Heart left ventricle (tissue), 16 donors: ENCODE data around the gene CALCR. TPM values are rescaled to one million over a fixed set of nuclear protein-coding genes. Genes with fewer than 3 reads are reported as not detected.
"Not testable (repeated sequence)": the region's sequence is repeated elsewhere in the genome, so short reads cannot be mapped to it uniquely, and the experiment has no call there.

ENCODE experiments used
- ATAC-seq, 4 donors: fragments of 200-7000 bp; cut with Tn5 transposase; one replicate each; pipeline ENCODE4 v1.9.1; 2020 to 2022; ENCODE audit warnings: moderate library complexity in 4 of 4, mild to moderate bottlenecking in 3 of 4, moderate number of reproducible peaks in 1 of 4
- DNase-seq, 5 donors: peaks; one replicate each; pipeline ENCODE4 v3.0.0-alpha.2; 2020
- H3K27ac ChIP-seq, 12 donors: fragments of 200-600 bp; sonication (generic) in 4 of 12; one replicate each; pipeline versions ENCODE4 v1.5.0 to v1.8.0; 2016 to 2022; ENCODE audit warnings: mild to moderate bottlenecking in 2 of 12
- H3K27me3 ChIP-seq, 9 donors: fragments of 200-600 bp; sonication (generic) in 2 of 9; one replicate each; pipeline versions ENCODE4 v1.5.1 to v1.8.0; 2016 to 2022; ENCODE audit warnings: mild to moderate bottlenecking in 3 of 9
- H3K36me3 ChIP-seq, 9 donors: fragments of 200-600 bp; sonication (generic) in 2 of 9; one replicate each; pipeline versions ENCODE4 v1.5.0 to v1.8.0; 2018 to 2022; ENCODE audit warnings: mild to moderate bottlenecking in 2 of 9
- H3K4me1 ChIP-seq, 12 donors: fragments of 200-600 bp; sonication (generic) in 4 of 12; one replicate each; pipeline versions ENCODE4 v1.5.0 to v1.8.0; 2016 to 2022; ENCODE audit warnings: mild to moderate bottlenecking in 3 of 12
- H3K4me3 ChIP-seq, 12 donors: fragments of 200-600 bp; sonication (generic) in 4 of 12; one replicate each; pipeline versions ENCODE4 v1.5.0 to v1.8.0; 2017 to 2022; ENCODE audit warnings: mild to moderate bottlenecking in 9 of 12, moderate library complexity in 4 of 12
- H3K9me3 ChIP-seq, 12 donors: fragments of 200-600 bp; sonication (generic) in 4 of 12; one replicate each; pipeline versions ENCODE4 v1.5.0 to v1.8.0; 2016 to 2022; ENCODE audit warnings: mild to moderate bottlenecking in 1 of 12
- POLR2A ChIP-seq, 2 donors: fragments of 450-650 bp; IDR thresholded peaks; one replicate each; pipeline ENCODE4 v1.6.1; 2017; ENCODE audit warnings: antibody characterized with exemption in 2 of 2, mild to moderate bottlenecking in 2 of 2, moderate library complexity in 2 of 2
- WGBS, 4 donors: extraction: QIAGEN DNeasy Blood & Tissue Kit in 2 of 4; methylation state at CpG; one replicate each; pipeline versions ENCODE4 v1.1.5 to v1.1.7; 2013 to 2018; 5-methylcytosine and 5-hydroxymethylcytosine counted together
- intact Hi-C, 10 donors: fragments of 100-400 bp; cut with DNase I; formaldehyde crosslinking; loops; one replicate each; pipeline versions ENCODE4 v1.11.1 to v1.14.2; 2022
- polyA plus RNA-seq, 2 donors: library from polyadenylated mRNA; stranded (reverse); fragments of 200-250 nt; gene quantifications; one replicate each; pipeline ENCODE4 v1.2.3, GENCODE V29; 2013
- total RNA-seq, 9 donors: library from RNA; depleted of rRNA in 2 of 9; stranded (reverse); fragments of >200 nt in 2 of 9; fragmentation: NEBNext Ultra II Directional in 3 of 9; extraction: Animal tissue kit (Norgen Biotek cat#: 25700) in 3 of 9; gene quantifications; one replicate each; pipeline versions ENCODE4 v1.1.0 to v1.2.4, GENCODE V29; 2016 to 2023
- TF ChIP-seq, protein P1 (sequence below), 12 donors: fragments of 200-600 bp; sonication (generic) in 4 of 12; IDR thresholded peaks; one replicate each; pipeline versions ENCODE4 v1.5.0 to v1.8.0; 2018 to 2022; ENCODE audit warnings: antibody characterized with exemption in 12 of 12, mild to moderate bottlenecking in 5 of 12
- donor health status: ischemic (EF 13 %, LVEDD 7.1; RV severe dilation, severe dysfunction).
- donor health status: healthy with polysubstance abuse.
- donor health status: DM: no; HTN: yes; CAD: no.
- donor health status: DM: no; HTN: no; CAD: no.
- donor health status: ischemic (EF 25% LVEDD 6.9; RV normal size, moderate dysfunction).
- donor health status: ischemic (EF 25% LVEDD 5.7; RV mildly dilated, moderate dysfunction).
- donor health status: healthy.
- donor health status: DM: yes; HTN: yes; CAD: no.
- donor health status: ischemic (EF 35%, LVEDD 5.7; RV mildly dilated, moderate dysfunction).
- donor health status: nonischemic (EF 11% LVEDD 7.7; RV severe dilation, severe dysfunction).
- donor health status: DM: yes; HTN: yes; CAD: no.
- donor health status: PGD.
- donor health status: ischemic (EF 29% LVEDD 5.4; RV normal size, mild dysfunction).
- donor health status: nonischemic (EF 23%, LVEDD 6.1; RV moderate dilation, normal function).

CALCR gene
- total and polyA plus RNA-seq, 11 donors, result 0.17 to 0.18 TPM; not detected in 9

DNA sequence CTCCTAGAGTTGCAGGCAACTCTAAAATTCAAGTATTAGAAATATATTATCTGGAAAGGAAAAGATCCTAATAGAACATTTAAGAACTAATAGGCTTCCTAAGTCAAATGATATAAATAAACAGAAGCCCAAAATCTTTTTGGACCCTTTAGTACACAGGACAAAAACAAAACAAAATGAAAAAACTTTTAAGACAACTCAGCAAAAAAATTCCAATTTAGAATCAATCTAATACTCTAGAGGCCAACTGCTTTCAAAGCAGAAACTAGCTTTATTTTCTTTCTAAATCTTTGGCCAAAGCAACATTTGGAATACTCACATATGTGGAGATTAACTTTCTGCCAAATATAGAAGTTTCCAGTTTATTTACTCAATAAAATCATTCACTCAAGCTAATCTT lies 65.2 kb downstream of the CALCR start:
- no peak for TF ChIP-seq POLR2A (IDR thresholded peaks at IDR 0.05)
- TF ChIP-seq, protein P1, sequence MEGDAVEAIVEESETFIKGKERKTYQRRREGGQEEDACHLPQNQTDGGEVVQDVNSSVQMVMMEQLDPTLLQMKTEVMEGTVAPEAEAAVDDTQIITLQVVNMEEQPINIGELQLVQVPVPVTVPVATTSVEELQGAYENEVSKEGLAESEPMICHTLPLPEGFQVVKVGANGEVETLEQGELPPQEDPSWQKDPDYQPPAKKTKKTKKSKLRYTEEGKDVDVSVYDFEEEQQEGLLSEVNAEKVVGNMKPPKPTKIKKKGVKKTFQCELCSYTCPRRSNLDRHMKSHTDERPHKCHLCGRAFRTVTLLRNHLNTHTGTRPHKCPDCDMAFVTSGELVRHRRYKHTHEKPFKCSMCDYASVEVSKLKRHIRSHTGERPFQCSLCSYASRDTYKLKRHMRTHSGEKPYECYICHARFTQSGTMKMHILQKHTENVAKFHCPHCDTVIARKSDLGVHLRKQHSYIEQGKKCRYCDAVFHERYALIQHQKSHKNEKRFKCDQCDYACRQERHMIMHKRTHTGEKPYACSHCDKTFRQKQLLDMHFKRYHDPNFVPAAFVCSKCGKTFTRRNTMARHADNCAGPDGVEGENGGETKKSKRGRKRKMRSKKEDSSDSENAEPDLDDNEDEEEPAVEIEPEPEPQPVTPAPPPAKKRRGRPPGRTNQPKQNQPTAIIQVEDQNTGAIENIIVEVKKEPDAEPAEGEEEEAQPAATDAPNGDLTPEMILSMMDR (IDR thresholded peaks at IDR 0.05), result no peak
- H3K27ac ChIP-seq, result no peak overlapping the region
- intact Hi-C loops, result no loop called here
- H3K9me3 ChIP-seq, result no peaks in the 10 kb centered on the region
- no peaks in the 10 kb centered on the region for H3K4me1 ChIP-seq
- H3K36me3 ChIP-seq, result no peaks in the 10 kb centered on the region
- no peaks in the 10 kb centered on the region for H3K27me3 ChIP-seq
- H3K4me3 ChIP-seq, result no peak overlapping the region
- ATAC-seq (no peak), DNase-seq (no peak)

DNA sequence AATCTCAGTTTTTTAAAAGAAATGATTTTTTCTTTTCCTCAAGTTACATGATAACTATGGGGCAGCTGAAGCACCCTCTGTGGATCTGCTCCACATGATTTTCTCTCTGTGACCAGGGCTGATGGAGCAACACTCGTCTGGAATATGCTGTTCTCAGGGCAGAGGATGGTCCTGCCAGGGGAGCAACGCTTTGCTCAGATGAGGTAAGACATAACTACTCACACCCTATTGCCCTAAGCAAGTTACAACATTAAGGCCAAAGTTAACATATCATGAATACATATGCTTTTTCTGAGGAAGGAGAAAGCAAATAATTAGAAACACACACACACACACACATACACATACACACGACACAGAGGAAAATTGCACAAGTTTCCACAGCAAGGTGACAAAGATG lies 71.4 kb downstream of the CALCR start:
- DNase-seq, result no peak
- ATAC-seq, result no peak
- H3K27ac ChIP-seq, result no peak overlapping the region
- no peaks in the 10 kb centered on the region for H3K9me3 ChIP-seq
- H3K36me3 ChIP-seq, result no peaks in the 10 kb centered on the region
- no peaks in the 10 kb centered on the region for H3K4me1 ChIP-seq
- intact Hi-C loops, result no loop called here
- 48 to 76% (median 68%) methylated on average over 3 of the region's 3 CpGs for WGBS, 4 donors
- TF ChIP-seq POLR2A (IDR thresholded peaks at IDR 0.05), result no peak
- TF ChIP-seq, protein P1 (IDR thresholded peaks at IDR 0.05), result no peak
- no peak overlapping the region for H3K4me3 ChIP-seq
- no peaks in the 10 kb centered on the region for H3K27me3 ChIP-seq

DNA sequence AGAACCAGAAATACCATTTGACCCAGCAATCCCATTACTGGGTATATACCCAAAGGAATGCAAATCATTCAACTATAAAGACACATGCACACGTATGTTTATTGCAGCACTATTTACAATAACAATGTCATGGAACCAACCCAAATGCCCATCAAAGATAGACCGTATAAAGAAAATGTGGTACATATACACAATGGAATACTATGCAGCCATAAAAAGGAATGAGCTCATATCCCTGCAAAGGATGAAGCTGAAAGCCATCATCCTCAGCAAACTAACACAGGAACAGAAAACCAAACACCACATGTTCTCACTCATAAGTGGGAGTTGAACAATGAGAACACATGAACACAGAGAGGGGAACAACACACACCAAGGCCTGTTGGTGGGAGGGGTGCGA lies 82.7 kb downstream of the CALCR start:
- H3K9me3 ChIP-seq, result peaks cover 0 to 26% (median 0%) of the 10 kb centered on the region in 12 donors
- H3K27ac ChIP-seq, H3K4me3 ChIP-seq, DNase-seq, intact Hi-C loops, H3K36me3 ChIP-seq, ATAC-seq, H3K4me1 ChIP-seq, H3K27me3 ChIP-seq: not testable (repeated sequence)
- 85 to 93% (median 90%) methylated on average over 3 of the region's 3 CpGs for WGBS, 4 donors

DNA sequence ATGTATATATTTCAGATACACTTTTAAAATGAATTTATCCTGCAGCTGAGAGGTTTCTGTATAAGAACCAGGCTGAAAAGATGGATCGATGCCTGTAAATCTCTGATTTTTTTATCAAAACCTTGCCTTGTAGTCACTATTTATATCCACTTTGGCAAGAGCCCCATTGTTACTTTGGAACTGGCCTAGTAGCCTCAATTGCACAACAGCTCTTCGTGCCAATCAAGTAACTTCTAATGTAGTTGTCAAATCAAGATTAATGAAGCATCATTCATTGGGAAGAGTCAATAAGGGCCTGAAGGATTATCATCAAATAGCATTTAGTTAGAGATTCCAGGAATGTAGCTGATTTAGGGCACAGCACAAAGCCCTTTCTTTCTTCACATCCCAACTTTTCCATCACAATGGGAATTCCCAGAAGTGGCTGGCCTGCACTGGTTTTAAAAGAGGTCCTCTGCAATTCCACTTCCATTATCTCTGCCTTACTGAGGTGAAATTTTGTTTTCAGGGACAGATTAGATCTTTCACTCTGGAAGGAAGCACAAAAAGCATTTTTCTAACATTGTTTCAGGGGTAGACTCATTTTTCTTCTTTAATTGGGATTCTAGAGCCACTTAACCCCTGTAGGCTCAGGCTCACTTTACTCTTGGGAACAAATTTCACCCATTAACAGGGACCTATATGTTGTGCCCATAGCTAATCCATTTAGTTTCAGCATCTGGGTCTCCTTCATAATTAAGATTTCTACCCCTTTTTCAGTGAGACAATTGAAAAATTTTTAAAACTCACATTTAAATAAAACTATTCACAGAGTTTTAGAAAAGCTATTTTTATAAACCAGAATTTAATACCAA lies 97.8 kb downstream of the CALCR start:
- 49 to 62% (median 62%) methylated on average over 2 of the region's 2 CpGs for WGBS, 4 donors
- H3K9me3 ChIP-seq, result no peaks in the 10 kb centered on the region
- no peak overlapping the region for H3K4me3 ChIP-seq
- TF ChIP-seq POLR2A (IDR thresholded peaks at IDR 0.05), result no peak
- TF ChIP-seq, protein P1 (IDR thresholded peaks at IDR 0.05), result no peak
- H3K27ac ChIP-seq, result no peak overlapping the region
- H3K4me1 ChIP-seq, result no peaks in the 10 kb centered on the region
- DNase-seq, result no peak
- ATAC-seq, result no peak
- no peaks in the 10 kb centered on the region for H3K36me3 ChIP-seq
- no peaks in the 10 kb centered on the region for H3K27me3 ChIP-seq
- intact Hi-C loops, result no loop called here

DNA sequence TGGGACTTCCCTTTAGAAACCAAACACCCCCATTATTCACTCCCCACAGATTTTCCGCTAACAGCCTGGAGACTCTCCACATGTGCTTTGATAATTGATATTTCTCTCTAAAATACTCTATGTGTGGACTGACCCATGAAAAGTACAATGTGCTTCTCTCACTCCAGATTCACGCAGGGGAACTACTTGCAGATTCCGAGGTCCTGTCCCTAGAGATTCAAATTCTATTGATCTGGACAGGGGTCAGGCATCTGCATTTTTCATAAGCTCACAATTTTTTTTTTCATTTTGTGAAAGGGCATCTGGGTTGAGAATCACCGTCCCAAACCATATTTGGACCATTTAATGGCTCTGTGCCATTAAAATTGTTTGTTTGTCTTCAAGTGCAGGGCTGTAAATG lies 98.7 kb downstream of the CALCR start:
- no peaks in the 10 kb centered on the region for H3K36me3 ChIP-seq
- H3K27me3 ChIP-seq, result no peaks in the 10 kb centered on the region
- H3K9me3 ChIP-seq, result no peaks in the 10 kb centered on the region
- TF ChIP-seq, protein P1 (IDR thresholded peaks at IDR 0.05), result no peak
- no peak for TF ChIP-seq POLR2A (IDR thresholded peaks at IDR 0.05)
- no peak overlapping the region for H3K27ac ChIP-seq
- no peak for DNase-seq
- 57 to 68% (median 64%) methylated on average over 4 of the region's 4 CpGs for WGBS, 4 donors
- intact Hi-C loops, result no loop called here
- ATAC-seq, result no peak
- H3K4me3 ChIP-seq, result no peak overlapping the region
- no peaks in the 10 kb centered on the region for H3K4me1 ChIP-seq
